ENCODE results near the gene GIT1. TPM values are rescaled to one million over a fixed set of nuclear protein-coding genes. Genes with fewer than 3 reads are reported as not detected.
A peak's percentile ranks its signal among the peaks of the same experiment; 100 is the strongest.

The GIT1 gene
- total and polyA plus RNA-seq, 4 donors = 2.2 to 11.1 (median 4.9) TPM

DNA sequence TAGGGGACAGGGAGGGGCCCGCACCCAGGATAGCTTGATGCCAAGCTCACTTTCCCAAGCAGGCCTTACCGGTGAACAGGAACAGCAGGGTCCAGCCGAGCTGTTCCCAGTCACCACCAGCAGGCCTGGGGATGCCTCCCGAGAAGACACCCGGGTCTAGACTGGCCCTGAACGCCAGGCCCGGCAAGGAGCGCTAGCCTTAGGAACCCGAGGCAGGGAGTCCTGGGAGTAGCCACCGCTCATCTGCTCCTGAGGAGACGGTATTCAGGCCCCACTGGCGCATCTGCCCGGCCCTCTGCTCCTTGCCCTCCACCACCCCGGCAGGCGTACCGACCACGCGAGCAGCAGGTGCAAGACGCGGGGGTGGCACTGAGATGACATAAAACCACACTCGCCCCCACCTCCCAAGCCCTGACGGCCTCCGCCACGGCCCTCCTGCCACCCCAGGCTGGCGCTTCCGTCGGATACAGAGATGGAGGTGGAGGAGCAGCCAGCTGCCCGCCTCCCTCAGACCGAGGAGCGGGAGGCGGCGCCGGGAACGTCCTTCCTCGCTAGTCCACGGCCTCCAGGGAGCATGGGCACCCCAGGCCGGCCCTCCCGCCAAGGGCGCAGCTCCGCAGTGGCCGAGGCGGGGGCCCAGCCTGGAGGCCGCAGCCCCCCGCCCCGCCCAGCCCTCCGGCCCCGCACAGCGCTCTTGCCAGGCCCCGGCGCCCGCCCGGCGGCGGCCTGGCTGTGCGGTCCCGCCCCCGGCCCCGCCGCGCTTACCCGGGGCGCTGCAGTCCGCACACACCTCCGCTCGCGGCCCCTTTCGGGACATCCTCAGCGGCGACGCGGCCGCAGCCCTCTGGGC lies 661 bp downstream of the GIT1 start:
- H3K9me3 ChIP-seq (ENCODE audit: control insufficient read depth in 4 of 4, low read length in 3 of 4) = no peaks in the 10 kb centered on the region
- DNase-seq (ENCODE audit: low spot score) = no peak
- TF ChIP-seq RXRA (IDR thresholded peaks at IDR 0.05) (no peak), EGR1 (IDR thresholded peaks at IDR 0.05; ENCODE audit: low read depth in 2 of 2) (peak in 1 of 2 donors; percentile 17)
- TF ChIP-seq, protein P1, sequence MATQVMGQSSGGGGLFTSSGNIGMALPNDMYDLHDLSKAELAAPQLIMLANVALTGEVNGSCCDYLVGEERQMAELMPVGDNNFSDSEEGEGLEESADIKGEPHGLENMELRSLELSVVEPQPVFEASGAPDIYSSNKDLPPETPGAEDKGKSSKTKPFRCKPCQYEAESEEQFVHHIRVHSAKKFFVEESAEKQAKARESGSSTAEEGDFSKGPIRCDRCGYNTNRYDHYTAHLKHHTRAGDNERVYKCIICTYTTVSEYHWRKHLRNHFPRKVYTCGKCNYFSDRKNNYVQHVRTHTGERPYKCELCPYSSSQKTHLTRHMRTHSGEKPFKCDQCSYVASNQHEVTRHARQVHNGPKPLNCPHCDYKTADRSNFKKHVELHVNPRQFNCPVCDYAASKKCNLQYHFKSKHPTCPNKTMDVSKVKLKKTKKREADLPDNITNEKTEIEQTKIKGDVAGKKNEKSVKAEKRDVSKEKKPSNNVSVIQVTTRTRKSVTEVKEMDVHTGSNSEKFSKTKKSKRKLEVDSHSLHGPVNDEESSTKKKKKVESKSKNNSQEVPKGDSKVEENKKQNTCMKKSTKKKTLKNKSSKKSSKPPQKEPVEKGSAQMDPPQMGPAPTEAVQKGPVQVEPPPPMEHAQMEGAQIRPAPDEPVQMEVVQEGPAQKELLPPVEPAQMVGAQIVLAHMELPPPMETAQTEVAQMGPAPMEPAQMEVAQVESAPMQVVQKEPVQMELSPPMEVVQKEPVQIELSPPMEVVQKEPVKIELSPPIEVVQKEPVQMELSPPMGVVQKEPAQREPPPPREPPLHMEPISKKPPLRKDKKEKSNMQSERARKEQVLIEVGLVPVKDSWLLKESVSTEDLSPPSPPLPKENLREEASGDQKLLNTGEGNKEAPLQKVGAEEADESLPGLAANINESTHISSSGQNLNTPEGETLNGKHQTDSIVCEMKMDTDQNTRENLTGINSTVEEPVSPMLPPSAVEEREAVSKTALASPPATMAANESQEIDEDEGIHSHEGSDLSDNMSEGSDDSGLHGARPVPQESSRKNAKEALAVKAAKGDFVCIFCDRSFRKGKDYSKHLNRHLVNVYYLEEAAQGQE (IDR thresholded peaks at IDR 0.05) = no peak
- H3K9ac ChIP-seq (ENCODE audit: low read depth in 1 of 2, low read length in 2 of 2) = peak overlapping the region in 1 of 2 donors; percentile 75
- peak overlapping the region; percentile 64 to 72 for H3K27ac ChIP-seq (ENCODE audit: low read depth in 1 of 2, low read length in 2 of 2)
- peaks cover 4 to 57% (median 43%) of the 10 kb centered on the region in 4 donors for H3K4me1 ChIP-seq (ENCODE audit: control insufficient read depth in 4 of 4, insufficient read depth in 4 of 4, low read length in 3 of 4)
- H3K36me3 ChIP-seq (ENCODE audit: control insufficient read depth in 4 of 4, insufficient read depth in 3 of 4, low read depth in 1 of 4, low read length in 3 of 4) = no peaks in the 10 kb centered on the region
- H3K4me3 ChIP-seq (ENCODE audit: low read depth in 1 of 3, low read length in 3 of 3) = peak overlapping the region; percentile 52 to 86 (median 79)
- H3K27me3 ChIP-seq (ENCODE audit: control insufficient read depth in 4 of 4, insufficient read depth in 4 of 4, low read length in 3 of 4) = no peaks in the 10 kb centered on the region
- WGBS = 1% methylated on average over 72 of the region's 72 CpGs

DNA sequence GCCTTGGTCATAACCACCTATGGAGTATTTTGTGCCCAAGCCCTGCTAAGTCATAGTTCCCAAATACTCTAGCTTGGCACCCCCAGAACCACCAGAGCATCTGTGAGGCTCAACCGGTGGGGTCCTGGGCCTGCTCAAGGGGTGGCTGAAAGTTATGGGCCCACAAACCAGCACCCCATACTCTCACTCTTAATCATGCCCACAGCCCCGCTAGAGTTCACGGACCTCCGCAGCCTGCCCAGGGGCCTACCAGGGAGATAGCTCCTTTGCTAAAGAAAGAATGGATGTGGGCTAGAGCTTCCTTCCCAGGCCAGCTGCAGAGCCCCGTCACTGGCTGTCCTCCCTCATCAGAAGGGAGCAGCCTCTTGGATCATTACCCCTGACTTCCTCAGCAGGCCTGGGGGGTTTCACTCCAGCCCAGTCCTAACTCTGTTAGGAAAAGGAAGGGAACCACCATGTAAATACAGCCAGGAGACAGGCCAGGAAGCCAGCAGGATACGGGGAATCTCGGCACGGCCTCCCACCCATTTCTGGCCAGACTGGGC lies 1.4 kb downstream of the GIT1 start:
- Histone ChIP-seq H3K27ac (ENCODE audit: low read depth in 1 of 2, low read length in 2 of 2) (peak overlapping the region; percentile 64 to 72), H3K4me3 (ENCODE audit: low read depth in 1 of 3, low read length in 3 of 3) (peak overlapping the region in 2 of 3 donors; percentile 52 to 86), H3K9ac (ENCODE audit: low read depth in 1 of 2, low read length in 2 of 2) (peak overlapping the region in 1 of 2 donors; percentile 75), H3K4me1 (ENCODE audit: control insufficient read depth in 4 of 4, insufficient read depth in 4 of 4, low read length in 3 of 4) (peaks cover 4 to 53% (median 41%) of the 10 kb centered on the region in 4 donors), H3K27me3 (ENCODE audit: control insufficient read depth in 4 of 4, insufficient read depth in 4 of 4, low read length in 3 of 4) (no peaks in the 10 kb centered on the region), H3K36me3 (ENCODE audit: control insufficient read depth in 4 of 4, insufficient read depth in 3 of 4, low read depth in 1 of 4, low read length in 3 of 4) (no peaks in the 10 kb centered on the region), H3K9me3 (ENCODE audit: control insufficient read depth in 4 of 4, low read length in 3 of 4) (no peaks in the 10 kb centered on the region)
- WGBS = 45% methylated on average over 8 of the region's 8 CpGs
- DNase-seq (ENCODE audit: low spot score) = no peak
- TF ChIP-seq NR2F2 (IDR thresholded peaks at IDR 0.05) = no peak
- TF ChIP-seq RXRA (IDR thresholded peaks at IDR 0.05) = no peak
- no peak for TF ChIP-seq GABPA (IDR thresholded peaks at IDR 0.05 in 1 of 2, conservative IDR thresholded peaks at IDR 0.05 in 1 of 2)
- no peak for TF ChIP-seq FOXA2 (IDR thresholded peaks at IDR 0.05)
- TF ChIP-seq EGR1 (IDR thresholded peaks at IDR 0.05; ENCODE audit: low read depth in 2 of 2) = no peak
- TF ChIP-seq, protein P2, sequence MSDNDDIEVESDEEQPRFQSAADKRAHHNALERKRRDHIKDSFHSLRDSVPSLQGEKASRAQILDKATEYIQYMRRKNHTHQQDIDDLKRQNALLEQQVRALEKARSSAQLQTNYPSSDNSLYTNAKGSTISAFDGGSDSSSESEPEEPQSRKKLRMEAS (IDR thresholded peaks at IDR 0.05) = no peak
- TF ChIP-seq, protein P1 (IDR thresholded peaks at IDR 0.05) = no peak
- TF ChIP-seq RAD21 (IDR thresholded peaks at IDR 0.05) = no peak
- TF ChIP-seq, protein P3, sequence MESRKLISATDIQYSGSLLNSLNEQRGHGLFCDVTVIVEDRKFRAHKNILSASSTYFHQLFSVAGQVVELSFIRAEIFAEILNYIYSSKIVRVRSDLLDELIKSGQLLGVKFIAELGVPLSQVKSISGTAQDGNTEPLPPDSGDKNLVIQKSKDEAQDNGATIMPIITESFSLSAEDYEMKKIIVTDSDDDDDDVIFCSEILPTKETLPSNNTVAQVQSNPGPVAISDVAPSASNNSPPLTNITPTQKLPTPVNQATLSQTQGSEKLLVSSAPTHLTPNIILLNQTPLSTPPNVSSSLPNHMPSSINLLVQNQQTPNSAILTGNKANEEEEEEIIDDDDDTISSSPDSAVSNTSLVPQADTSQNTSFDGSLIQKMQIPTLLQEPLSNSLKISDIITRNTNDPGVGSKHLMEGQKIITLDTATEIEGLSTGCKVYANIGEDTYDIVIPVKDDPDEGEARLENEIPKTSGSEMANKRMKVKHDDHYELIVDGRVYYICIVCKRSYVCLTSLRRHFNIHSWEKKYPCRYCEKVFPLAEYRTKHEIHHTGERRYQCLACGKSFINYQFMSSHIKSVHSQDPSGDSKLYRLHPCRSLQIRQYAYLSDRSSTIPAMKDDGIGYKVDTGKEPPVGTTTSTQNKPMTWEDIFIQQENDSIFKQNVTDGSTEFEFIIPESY (IDR thresholded peaks at IDR 0.05) = no peak
- TF ChIP-seq, protein P4, sequence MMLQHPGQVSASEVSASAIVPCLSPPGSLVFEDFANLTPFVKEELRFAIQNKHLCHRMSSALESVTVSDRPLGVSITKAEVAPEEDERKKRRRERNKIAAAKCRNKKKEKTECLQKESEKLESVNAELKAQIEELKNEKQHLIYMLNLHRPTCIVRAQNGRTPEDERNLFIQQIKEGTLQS (IDR thresholded peaks at IDR 0.05) = no peak
- no peak for TF ChIP-seq JUND (IDR thresholded peaks at IDR 0.05)
- TF ChIP-seq TAF1 (conservative IDR thresholded peaks at IDR 0.05) = no peak
- no peak for TF ChIP-seq FOXA1 (IDR thresholded peaks at IDR 0.05)
- no peak for TF ChIP-seq YY1 (IDR thresholded peaks at IDR 0.05)
- no peak for TF ChIP-seq SP1 (IDR thresholded peaks at IDR 0.05)
- TF ChIP-seq HNF4A (conservative IDR thresholded peaks at IDR 0.05) = no peak
